Kidney epithelial cell (primary cell): ENCODE results near the gene NTRK3. TPM values are rescaled to one million over a fixed set of nuclear protein-coding genes. Genes with fewer than 3 reads are reported as not detected.

Source experiments
- DNase-seq: peaks from one replicate; pipeline ENCODE4 v3.0.0-alpha.2; 2010; ENCODE audit warnings: low read depth
- H3K27me3 ChIP-seq: 2 replicates; pipeline ENCODE4 v1.6.0; 2011; ENCODE audit warnings: low read length; ENCODE audit not compliant: control insufficient read depth, insufficient read depth
- H3K36me3 ChIP-seq: 2 replicates; pipeline ENCODE4 v1.5.1; 2011; ENCODE audit warnings: low read length; ENCODE audit not compliant: control insufficient read depth, insufficient read depth
- H3K4me3 ChIP-seq: 2 replicates; pipeline ENCODE4 v1.5.1; 2011; ENCODE audit warnings: low read depth, mild to moderate bottlenecking, control low read depth, low read length
- CTCF ChIP-seq: IDR thresholded peaks from 2 replicates; pipeline ENCODE4 v1.5.1; 2011; ENCODE audit warnings: mild to moderate bottlenecking, moderate library complexity, low read length, control low read depth, inconsistent platforms; ENCODE audit not compliant: insufficient read depth, poor library complexity, severe bottlenecking
- total RNA-seq: library from RNA; depleted of rRNA; stranded (reverse); fragments of >200 nt; gene quantifications from 2 replicates; pipeline ENCODE4 v1.2.3, GENCODE V29; 2015

The NTRK3 gene
- total RNA-seq, 1 donor from 2014 or later: not detected

- Histone ChIP-seq H3K4me3 (no peak overlapping the region), H3K27me3 (no peaks in the 10 kb centered on the region), H3K36me3 (no peaks in the 10 kb centered on the region)
- TF ChIP-seq CTCF: no peak
- no peak for DNase-seq
Observed at GRCh38 chr15:87866961-87867360, 389.6 kb downstream of the NTRK3 start.

- no peak for TF ChIP-seq CTCF
- no peaks in the 10 kb centered on the region for H3K27me3 ChIP-seq
- no peaks in the 10 kb centered on the region for H3K36me3 ChIP-seq
- no peak overlapping the region for H3K4me3 ChIP-seq
- no peak for DNase-seq
Observed at GRCh38 chr15:87863152-87863551, 393.4 kb downstream of the NTRK3 start.

- DNase-seq: no peak
- no peaks in the 10 kb centered on the region for H3K27me3 ChIP-seq
- no peak overlapping the region for H3K4me3 ChIP-seq
- no peak for TF ChIP-seq CTCF
- H3K36me3 ChIP-seq: no peaks in the 10 kb centered on the region
Observed at GRCh38 chr15:87860743-87861142, 395.8 kb downstream of the NTRK3 start.

GRCh38 chr15:87858651-87859050 lies 397.9 kb downstream of the NTRK3 start:
- no peak for TF ChIP-seq CTCF
- no peaks in the 10 kb centered on the region for H3K36me3 ChIP-seq
- H3K4me3 ChIP-seq: no peak overlapping the region
- DNase-seq: no peak
- H3K27me3 ChIP-seq: no peaks in the 10 kb centered on the region

- DNase-seq: no peak
- Histone ChIP-seq H3K4me3 (no peak overlapping the region), H3K27me3 (no peaks in the 10 kb centered on the region), H3K36me3 (no peaks in the 10 kb centered on the region)
- no peak for TF ChIP-seq CTCF
Observed at GRCh38 chr15:87851497-87851896, 405.0 kb downstream of the NTRK3 start.

GRCh38 chr15:87850916-87851315 lies 405.6 kb downstream of the NTRK3 start:
- DNase-seq: no peak
- no peaks in the 10 kb centered on the region for H3K27me3 ChIP-seq
- H3K4me3 ChIP-seq: no peak overlapping the region
- H3K36me3 ChIP-seq: no peaks in the 10 kb centered on the region
- TF ChIP-seq CTCF: no peak
